ENCODE data around the gene ZNF609. TPM values are rescaled to one million over a fixed set of nuclear protein-coding genes. Genes with fewer than 3 reads are reported as not detected.

The ZNF609 gene
- total RNA-seq, 1 donor from 2014 or later = 28.6 TPM

DNA sequence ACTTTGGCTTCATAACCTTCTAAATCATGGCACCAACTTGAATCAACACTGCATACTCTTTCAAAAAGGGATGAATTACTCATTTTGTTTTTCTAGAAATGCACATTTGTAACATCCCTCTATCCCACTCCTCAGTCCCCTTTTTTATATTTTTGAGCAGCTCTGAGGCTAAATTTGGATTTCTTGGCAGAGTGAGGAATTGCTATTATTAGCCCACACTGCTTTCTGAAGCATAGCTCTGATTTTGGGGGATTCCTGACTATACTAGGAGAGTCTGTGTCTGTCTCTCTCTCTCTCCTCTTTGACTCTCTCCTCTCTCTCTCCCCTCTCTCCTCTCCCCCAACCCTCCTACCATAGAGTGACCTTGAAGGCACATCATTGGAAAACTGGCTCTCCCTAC lies 238.4 kb downstream of the ZNF609 start:
- no peak for TF ChIP-seq CTCF (IDR thresholded peaks at IDR 0.05)
- no peak for DNase-seq
- peaks cover 91% of the 10 kb centered on the region for H3K4me1 Mint-ChIP-seq
- H3K4me3 Mint-ChIP-seq = no peak overlapping the region
- no peaks in the 10 kb centered on the region for H3K27me3 Mint-ChIP-seq
- peak overlapping the region; percentile 61 for H3K27ac Mint-ChIP-seq
- H3K36me3 Mint-ChIP-seq (ENCODE audit: low read depth) = peaks cover 13% of the 10 kb centered on the region
- no peaks in the 10 kb centered on the region for H3K9me3 Mint-ChIP-seq
- no peak for ATAC-seq (ENCODE audit: low read depth)
- ChIA-PET CTCF (interaction anchor here (1.0 to 2.3 kb wide), 3 partner anchors 12 to 32 kb away, joined by 3 to 10 read pairs (median 5); no protein-coding TSS in a partner anchor), POLR2A (interaction anchor here (0.6 to 1.0 kb wide), 2 partner anchors 55 to 195 kb away, joined by 3 read pairs; no protein-coding TSS in a partner anchor)
- intact Hi-C loops (cut with micrococcal nuclease) = no loop called here

- CTCF ChIA-PET = interaction anchor here (0.6 to 1.3 kb wide), 3 partner anchors 18 to 31 kb away, joined by 3 read pairs; no protein-coding TSS in a partner anchor
- TF ChIP-seq CTCF (IDR thresholded peaks at IDR 0.05) = no peak
- Mint-ChIP-seq H3K4me3 (peak overlapping the region; percentile 6), H3K27me3 (no peaks in the 10 kb centered on the region), H3K9me3 (no peaks in the 10 kb centered on the region), H3K27ac (peak overlapping the region; percentile 21), H3K4me1 (peaks cover 83% of the 10 kb centered on the region), H3K36me3 (ENCODE audit: low read depth) (peaks cover 11% of the 10 kb centered on the region)
- ATAC-seq (ENCODE audit: low read depth) = no peak
- no peak for DNase-seq
- intact Hi-C loops (cut with micrococcal nuclease) = loop anchor here (5.0 kb wide), 1 partner anchor 538 kb away; the partner anchor contains the start of gene PPIB
- POLR2A ChIA-PET = interaction anchor here (1.0 kb wide), 1 partner anchor 194 kb away, joined by 3 read pairs; no protein-coding TSS in a partner anchor
Observed at GRCh38 chr15:64699751-64700388, 239.5 kb downstream of the ZNF609 start.

- DNase-seq (no peak), ATAC-seq (ENCODE audit: low read depth) (no peak)
- ChIA-PET CTCF (interaction anchor here (1.0 to 1.3 kb wide), 2 partner anchors 14 to 16 kb away, joined by 3 read pairs; no protein-coding TSS in a partner anchor), POLR2A (interaction anchor here (0.6 kb wide), 2 partner anchors 165 to 347 kb away, joined by 3 read pairs; no protein-coding TSS in a partner anchor)
- Mint-ChIP-seq H3K27ac (peak overlapping the region; percentile 66), H3K27me3 (no peaks in the 10 kb centered on the region), H3K9me3 (no peaks in the 10 kb centered on the region), H3K4me1 (peaks cover 71% of the 10 kb centered on the region), H3K36me3 (ENCODE audit: low read depth) (peaks cover 11% of the 10 kb centered on the region), H3K4me3 (peak overlapping the region; percentile 89)
- intact Hi-C loops (cut with micrococcal nuclease) = loop anchor here (5.0 kb wide), 1 partner anchor 539 kb away; the partner anchor contains the start of gene PPIB
- TF ChIP-seq CTCF (IDR thresholded peaks at IDR 0.05) = no peak
Observed at GRCh38 chr15:64701051-64701450, 240.7 kb downstream of the ZNF609 start.

DNA sequence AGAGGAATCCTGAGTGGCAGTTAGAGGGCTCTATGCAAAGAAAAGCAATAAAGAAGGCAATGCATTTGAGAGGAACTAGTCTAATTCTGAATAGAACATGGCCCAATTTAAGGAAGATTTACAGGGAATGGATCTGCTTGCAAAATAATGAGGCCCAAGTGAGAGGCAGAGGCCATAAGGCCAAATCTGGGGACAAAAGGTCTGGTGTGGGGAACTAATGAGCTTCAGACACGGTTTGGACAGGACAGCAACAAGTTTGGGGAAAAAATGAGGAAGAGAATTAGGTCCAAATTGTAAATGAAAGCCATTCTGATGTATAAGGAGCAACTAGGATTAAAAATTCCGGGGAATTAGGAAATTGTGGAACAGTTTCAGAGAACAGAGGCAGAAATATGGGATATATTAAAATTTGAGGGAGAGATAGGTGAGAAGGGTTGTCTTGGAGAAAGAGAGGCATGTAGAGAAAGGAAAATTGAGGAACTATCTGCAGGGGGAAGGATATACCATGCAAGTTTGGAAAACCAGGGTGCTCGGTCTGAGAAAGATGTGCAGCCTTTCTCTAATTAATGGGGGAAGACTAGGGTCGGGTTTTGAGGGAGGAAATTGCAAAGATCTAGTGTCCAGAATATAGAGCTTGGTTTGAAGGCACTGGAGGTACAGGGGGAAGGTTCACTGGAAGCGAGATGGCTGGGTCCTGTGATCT lies 241.3 kb downstream of the ZNF609 start:
- ATAC-seq (ENCODE audit: low read depth) (no peak), DNase-seq (no peak)
- TF ChIP-seq CTCF (IDR thresholded peaks at IDR 0.05) = no peak
- Mint-ChIP-seq H3K4me3 (peak overlapping the region; percentile 89), H3K27me3 (no peaks in the 10 kb centered on the region), H3K27ac (peak overlapping the region; percentile 66), H3K36me3 (ENCODE audit: low read depth) (peaks cover 11% of the 10 kb centered on the region), H3K9me3 (no peaks in the 10 kb centered on the region), H3K4me1 (peaks cover 65% of the 10 kb centered on the region)
- ChIA-PET POLR2A (interaction anchor here (0.6 kb wide), 2 partner anchors 347 to 366 kb away, joined by 3 to 5 read pairs; no protein-coding TSS in a partner anchor), CTCF (interaction anchor here (0.6 to 1.3 kb wide), 2 partner anchors 15 to 179 kb away, joined by 3 read pairs; no protein-coding TSS in a partner anchor)
- intact Hi-C loops (cut with micrococcal nuclease) = loop anchor here (5.0 kb wide), 1 partner anchor 539 kb away; the partner anchor contains the start of gene PPIB
